Superior temporal gyrus (tissue), 1 donor: ENCODE measurements around the gene DNTTIP2.
"Not testable (repeated sequence)": the region's sequence is repeated elsewhere in the genome, so short reads cannot be mapped to it uniquely, and the experiment has no call there.

Experiments used
- DNase-seq: peaks from one replicate; pipeline ENCODE4 v3.0.0-alpha.2; 2016; ENCODE audit errors: extremely low spot score

The DNTTIP2 gene

DNA sequence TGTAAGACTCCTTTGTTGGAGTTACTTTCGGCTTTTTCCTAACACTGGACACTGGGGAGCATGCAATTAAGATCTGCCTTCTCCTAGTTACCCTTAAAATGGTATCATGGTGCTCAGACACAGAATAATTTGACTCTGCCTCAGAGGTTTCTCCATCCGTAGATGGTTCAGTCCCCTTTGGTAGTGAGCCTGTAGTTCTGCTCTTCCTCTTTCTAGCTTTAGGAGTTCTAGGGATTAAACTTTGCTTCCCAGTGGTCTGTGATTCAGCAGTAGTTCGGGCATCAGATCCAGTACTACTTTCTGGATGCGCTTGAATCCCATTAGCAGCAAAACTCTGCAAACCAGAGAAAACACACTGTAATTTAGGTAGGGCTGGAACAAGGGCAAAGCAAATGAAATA is 1.5 kb downstream of the DNTTIP2 start:
- no peak for DNase-seq

DNA sequence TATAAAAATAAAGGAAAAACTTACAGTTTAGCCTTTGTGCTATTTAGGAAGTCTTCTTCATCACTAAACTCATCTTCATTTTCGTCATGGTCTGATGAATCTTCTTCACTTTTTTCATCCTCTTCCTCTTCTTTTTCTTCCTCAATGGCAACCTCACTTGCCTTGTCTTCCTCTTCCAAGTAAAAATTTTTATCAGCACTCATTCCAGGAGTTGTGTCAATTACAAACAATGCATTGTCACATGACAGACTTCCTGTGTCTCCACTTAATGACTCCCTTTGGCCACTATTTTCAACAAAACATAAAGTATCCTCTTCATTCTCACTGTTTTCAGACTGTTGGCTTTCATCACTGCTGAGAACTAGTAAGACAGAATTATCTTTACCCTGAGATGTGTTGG is 2.8 kb downstream of the DNTTIP2 start:
- no peak for DNase-seq

DNA sequence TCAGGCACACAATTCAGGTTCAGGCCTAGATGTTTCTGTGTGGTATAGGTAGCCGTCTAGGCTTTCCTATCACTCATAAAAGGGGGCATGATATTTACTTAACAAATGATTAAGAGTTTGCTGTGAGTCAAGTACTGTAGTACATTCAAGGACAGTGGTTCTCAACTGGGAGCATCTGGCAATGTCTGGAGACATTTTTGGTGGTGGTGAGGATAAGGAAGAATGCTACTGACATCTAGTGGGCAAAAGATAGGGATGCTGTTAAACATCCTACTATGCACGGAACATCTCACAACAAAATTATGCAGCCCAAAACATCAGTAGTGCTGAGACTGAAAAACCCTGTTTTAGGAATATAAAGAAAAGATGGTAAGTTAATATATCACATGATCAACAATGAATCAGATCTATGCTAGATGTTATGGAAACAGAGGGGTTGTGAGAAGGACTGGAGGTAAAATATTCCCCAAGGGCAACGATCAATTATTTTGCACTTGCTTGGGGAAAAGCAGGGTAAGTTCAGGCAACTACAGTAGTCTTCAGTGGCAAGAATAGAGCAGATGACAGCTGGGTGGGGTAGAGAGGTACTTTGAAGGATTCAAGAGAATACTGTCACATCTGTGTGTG is 4.9 kb downstream of the DNTTIP2 start:
- peak; percentile 33 for DNase-seq

DNA sequence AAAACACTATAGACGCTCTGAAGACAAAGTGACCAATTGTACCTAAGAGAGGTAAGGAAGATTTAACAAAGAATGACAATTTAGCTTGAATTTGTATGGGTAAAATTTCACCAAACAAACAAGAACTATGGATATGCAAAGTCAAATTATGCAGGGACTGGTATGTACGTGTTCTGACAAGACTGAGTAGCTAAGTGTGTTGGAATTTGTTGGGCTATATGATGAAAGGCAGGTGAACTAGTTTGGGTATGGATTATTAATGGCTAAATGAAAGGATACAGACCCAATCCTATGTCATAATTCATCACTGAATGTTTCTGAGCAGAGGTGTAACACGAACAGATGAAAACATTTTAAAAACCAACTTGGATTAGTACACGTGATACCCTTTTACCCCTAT is 7.6 kb downstream of the DNTTIP2 start:
- DNase-seq: no peak

DNA sequence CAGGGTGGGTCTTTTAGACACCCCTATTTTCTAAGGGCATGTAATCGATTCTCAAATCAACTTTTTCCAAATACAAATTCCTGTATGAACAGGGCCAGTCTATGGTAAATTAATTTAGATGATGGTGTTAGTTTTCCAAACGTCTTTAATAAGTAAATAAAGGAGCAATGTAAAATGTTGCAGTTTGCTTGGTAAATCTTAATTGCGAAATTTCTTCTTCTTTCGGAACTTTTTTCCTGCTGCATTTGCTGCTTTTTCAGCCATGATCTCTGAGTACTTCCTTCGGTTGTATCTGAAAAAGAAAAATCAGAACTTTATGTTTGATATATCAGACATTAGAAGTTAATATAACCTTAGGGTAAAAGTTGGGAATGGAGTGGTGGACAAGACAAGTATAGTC is 9.4 kb downstream of the DNTTIP2 start:
- DNase-seq: no peak

DNA sequence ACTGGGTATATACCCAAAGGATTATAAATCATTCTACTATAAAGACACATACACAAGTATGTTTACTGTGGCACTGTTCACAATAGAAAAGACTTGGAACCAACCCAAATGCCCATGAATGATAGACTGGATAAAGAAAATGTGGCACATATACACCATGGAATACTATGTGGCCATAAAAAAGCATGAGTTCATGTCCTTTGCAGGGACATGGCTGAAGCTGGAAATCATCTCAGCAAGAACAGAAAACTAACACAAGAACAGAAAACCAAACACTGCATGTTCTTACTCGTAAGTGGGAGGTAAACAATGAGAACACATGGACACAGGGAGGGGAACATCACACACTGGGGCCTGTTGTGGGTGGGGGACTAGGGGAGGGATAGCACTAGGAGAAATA is 10.5 kb downstream of the DNTTIP2 start:
- not testable (repeated sequence) for DNase-seq

DNA sequence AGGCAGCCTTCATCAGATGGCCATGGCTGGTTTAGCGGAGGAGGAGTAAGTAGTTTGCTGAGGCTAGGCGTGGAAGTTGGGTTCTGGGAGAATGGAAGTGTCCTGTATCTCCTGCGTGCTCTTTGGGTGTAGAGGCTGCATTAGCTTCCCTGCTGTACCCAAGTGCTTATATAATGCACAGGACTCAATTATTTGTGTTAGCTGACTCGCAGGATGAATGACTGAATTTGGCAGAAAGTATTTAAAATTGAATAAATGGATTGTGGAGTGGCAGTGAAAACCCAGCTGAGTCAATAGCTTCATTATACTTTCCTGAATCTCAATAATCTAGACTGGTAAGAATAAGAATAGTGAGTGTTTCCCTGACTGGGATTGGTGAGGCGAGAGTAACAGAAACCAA is 13.8 kb downstream of the DNTTIP2 start:
- DNase-seq: no peak

DNA sequence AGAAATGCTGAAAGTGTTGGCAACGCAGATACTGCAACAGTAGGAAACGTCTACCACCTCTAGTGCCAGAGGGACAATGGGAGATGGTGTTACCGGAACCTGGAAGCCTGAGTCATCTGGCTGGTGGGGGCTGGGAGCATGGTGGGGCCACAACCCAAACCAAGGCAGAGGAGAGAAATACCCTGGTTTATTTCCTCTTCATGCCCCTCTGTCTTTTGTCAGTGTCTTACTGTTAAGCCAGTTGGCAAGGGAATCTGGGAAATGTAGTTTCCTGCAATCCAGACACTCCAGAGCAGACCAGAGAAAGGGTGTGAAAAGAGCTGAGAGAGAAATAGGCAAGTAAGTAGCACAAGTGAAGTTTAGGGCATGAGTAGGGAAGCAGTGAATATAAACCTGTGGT is 14.8 kb downstream of the DNTTIP2 start:
- no peak for DNase-seq

DNA sequence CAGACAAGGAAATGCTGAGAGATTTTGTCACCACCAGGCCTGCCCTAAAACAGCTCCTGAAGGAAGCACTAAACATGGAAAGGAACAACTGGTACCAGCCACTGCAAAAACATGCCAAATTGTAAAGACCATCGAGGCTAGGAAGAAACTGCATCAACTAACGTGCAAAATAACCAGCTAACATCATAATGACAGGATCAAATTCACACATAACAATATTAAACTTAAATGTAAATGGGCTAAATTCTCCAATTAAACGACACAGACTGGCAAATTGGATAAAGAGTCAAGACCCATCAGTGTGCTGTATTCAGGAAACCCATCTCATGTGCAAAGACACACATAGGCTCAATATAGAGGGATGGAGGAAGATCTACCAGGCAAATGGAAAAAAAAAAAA is 21.4 kb downstream of the DNTTIP2 start:
- DNase-seq: not testable (repeated sequence)

DNA sequence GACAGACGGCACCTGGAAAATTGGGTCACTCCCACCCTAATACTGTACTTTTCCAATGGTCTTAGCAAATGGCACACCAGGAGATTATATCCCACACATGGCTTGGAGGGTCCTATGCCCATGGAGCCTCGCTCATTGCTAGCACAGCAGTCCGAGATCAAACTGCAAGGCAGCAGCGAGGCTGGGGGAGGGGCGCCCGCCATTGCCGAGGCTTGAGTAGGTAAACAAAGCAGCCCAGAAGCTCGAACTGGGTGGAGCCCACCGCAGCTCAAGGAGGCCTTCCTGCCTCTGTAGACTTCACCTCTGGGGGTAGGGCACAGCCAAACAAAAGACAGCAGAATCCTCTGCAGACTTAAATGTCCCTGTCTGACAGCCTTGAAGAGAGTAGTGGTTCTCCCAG is 23.0 kb downstream of the DNTTIP2 start:
- not testable (repeated sequence) for DNase-seq

DNA sequence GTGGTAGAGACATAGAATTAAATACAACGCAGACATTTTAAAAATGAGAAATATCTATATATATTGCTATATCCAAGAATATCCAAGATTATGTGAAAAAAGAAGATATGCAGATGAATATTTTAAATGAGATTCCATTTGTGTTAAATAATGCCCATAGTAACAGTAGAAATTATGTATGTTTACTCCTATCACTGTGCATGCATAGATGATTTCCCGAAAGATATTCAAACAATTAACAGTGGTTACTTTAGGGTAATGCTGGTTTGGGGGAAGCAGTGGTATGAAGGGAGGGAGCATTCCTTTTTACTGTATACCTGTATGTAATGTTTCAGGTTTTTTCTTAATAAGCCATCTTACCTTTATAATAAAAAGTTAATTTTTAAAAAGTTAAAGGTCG is 25.1 kb downstream of the DNTTIP2 start:
- DNase-seq: no peak

DNA sequence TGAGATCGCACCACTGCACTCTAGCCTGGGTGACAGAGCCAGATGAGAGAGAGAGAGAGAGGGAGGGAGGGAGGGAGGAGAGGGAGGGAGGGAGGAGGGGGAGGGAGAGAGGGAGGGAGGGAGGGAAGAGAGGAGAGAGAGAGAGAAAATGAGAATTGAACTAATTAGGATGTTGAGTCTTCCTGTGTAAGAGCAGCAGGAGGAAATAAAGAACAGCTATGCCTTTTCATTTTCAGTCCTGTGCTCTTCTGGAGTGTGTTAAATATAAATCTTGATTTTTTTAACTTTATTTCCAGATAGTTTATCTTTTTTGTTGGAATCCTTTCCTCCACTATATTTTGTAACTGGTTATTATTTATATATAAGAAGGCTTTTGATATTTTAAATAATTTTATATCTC is 27.1 kb downstream of the DNTTIP2 start:
- DNase-seq: no peak

DNA sequence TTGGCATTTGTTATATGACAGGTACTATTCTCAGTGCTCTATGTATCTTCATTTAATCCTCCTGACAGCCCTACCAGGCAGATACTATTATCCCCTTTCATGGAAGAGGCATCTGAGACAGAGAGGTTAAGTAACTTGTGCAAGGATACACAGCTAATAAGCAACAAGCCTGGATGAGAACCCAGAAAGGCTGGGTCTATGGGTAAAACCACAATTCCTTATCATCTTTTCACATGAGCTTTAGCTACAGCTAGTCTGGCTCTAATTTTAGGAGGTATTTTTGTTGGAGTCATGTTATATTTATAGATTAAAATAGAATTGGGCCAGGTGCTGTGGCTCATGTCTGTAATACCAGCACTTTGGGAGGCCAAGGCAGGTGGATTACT is 27.7 kb downstream of the DNTTIP2 start:
- no peak for DNase-seq

DNA sequence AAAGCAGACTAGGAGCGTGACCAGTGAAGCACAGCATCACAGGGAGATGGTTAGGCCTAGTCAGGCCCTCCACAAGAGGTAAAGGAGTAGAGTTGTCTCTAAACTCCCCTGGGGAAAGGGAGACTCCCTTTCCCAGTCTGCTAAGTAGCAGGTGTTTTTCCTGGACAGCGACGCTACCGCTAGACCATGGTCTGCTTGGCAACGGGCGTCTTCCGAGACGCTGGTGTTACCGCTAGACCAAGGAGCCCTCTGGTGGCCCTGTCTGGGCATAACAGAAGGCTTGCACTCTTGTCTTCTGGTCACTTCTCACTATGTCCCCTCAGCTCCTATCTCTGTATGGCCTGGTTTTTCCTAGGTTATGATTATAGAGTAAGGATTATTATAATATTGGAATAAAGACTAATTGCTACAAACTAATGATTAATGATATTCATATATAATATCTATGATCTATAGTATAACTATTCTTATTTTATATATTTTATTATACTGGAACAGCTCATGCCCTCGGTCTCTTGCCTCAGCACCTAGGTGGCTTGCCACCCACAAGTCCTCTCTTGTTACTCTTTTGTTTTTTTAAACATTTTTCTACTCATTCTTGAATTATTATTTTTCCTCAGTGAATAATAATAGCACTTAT is 28.2 kb downstream of the DNTTIP2 start:
- DNase-seq: peak; percentile 68

DNA sequence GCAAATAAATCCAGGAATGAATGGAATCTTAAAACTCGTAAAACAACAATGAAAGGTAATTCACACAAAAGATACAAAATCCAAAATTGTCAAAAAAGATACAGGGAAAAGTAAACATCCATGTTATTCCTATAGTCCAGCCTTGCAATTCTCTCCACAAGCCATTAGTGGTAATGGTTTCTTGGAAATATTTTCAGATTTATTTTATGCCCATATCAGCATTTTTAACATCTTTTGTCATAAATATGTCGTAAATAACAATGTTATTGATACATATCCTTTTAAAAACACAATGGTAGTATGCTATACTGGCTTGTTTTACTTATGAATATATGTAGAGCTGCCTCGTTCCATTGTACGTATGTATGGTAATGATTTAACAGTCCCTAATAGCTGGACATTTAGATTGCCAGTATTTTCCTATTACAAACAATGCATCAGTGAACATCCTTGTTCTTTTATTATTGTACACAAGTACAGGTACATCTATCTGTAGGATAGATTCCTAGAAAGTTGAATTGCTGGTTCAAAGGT is 30.6 kb downstream of the DNTTIP2 start:
- peak; percentile 28 for DNase-seq

DNA sequence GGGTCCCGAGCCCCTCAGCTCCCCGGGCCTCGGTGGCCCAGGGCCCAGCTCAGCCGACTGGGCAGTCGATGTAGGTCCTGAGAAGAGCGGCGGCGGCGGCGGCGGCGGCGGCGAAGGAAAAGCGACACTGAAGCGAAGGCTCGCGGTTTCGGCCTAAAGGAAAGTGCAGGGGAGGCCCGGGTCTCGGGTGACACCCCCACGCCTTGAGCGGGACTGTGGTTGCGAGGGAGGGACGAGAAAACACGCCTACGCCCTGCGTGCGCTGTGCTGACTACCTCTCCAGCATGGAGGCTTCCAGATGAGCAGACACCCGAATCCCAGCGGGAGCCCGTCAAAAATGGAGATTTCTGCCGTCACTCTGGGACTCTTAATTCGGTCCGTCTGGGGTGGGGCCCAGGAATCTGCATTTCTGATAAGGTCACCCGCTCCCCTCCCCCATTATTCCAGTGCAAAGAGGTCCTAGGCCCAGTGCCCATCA is 31.2 kb downstream of the DNTTIP2 start:
- DNase-seq: peak; percentile 64

DNA sequence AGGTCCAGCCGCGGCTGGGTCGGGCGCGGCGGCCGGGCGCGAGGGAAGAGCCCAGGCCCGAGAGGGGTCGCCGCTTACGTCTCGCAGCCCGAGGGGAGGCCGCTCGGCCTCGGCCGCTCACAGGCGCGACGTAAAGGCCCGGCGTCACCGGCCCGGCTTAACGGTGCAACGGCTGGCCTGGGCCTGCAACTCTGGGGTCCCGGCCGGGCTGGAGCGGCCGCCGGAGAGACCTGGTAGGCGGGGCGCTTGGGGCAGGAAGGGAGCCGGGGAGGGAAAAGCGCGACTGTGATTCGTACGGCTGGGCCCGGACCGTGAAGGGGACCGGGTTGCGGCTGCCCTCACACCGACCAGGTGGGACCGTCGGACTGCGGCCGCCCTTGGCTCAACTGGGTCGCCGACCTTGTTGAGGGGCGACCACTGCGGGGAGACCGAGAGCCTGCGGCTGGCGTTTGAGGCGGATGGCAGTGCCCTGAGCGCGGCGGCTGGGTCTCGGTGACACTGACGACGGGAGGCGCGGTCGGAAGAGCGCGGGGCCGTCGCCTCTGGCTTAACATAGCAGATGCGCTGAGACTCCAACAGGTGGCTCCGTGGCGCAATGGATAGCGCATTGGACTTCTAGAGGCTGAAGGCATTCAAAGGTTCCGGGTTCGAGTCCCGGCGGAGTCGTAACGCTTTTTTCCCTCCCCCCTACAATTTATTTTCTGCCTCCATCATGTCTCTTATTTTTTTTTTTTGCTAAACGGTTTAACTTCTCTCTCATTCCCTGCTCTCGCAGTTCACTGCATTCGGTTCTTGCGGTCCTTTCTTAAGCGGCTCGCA is 31.8 kb downstream of the DNTTIP2 start:
- DNase-seq: peak; percentile 93

DNA sequence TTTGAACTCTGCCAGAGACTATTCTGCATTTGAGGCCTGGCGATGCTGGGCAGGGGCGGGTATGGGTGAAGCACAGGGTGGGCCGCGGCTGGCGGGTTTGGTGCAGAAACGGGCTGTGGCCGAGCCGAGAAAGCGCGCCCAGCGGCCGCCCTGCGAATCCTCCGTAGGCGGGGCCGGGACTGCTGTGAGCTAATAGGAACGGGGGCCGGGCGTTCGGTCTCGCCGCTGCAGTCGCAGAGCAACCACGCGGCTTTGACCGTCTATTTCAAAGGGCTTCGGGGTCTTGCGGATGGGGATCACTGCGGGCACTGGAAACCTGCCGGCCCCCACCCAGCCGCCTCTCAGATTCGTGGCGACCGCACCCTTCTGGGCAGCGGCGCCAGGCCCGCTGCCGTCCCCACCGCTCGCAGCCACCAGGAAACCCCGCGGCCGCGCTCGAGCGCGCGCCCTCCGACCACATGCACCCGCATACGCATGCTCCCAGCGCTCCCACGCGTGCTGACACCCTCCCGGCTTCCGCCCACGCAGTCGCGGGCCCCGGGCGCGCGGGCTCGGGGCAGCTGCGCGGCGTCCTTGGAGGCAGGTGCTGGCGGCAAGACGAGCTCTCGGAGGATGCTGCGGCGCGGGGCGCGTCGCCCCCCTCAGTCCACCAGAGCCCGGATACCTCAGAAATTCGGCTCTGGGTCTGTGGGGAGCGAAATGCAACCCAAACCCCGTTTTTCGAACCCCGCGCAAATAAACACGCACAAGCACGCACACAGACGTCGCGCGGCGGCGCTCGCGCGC is 32.6 kb downstream of the DNTTIP2 start:
- peak; percentile 84 for DNase-seq

DNA sequence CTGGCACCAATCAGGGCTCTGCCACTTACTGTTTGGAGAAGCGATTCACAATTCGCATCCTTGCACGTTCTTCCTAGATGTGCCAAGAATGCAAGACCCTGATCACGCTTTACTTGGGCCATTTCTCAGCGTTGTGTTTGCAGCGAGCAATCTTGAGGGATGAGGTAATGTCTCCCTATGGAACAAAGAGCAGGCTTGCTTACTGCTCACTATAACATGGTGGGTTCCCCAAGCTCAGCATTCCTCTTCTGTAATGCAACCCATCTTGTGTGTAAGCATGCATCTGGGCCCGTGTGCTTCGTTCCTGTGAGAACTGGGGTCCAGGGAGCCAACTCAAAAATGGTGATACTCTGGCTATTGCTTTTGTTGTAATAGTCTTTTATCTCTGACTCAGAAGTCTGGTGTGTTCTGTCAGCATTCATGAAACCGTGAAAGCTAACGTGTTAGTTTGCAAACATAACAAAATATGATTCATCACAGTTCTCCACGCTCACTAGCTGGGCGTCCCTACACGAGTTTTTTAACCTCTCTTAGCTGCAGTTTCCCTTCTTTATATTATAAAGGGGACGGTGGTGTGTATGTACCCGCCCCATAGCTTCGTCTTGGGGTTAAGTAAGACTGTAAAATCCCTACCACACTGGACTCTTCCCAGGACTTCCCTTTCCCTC is 33.3 kb downstream of the DNTTIP2 start:
- DNase-seq: peak; percentile 77

DNA sequence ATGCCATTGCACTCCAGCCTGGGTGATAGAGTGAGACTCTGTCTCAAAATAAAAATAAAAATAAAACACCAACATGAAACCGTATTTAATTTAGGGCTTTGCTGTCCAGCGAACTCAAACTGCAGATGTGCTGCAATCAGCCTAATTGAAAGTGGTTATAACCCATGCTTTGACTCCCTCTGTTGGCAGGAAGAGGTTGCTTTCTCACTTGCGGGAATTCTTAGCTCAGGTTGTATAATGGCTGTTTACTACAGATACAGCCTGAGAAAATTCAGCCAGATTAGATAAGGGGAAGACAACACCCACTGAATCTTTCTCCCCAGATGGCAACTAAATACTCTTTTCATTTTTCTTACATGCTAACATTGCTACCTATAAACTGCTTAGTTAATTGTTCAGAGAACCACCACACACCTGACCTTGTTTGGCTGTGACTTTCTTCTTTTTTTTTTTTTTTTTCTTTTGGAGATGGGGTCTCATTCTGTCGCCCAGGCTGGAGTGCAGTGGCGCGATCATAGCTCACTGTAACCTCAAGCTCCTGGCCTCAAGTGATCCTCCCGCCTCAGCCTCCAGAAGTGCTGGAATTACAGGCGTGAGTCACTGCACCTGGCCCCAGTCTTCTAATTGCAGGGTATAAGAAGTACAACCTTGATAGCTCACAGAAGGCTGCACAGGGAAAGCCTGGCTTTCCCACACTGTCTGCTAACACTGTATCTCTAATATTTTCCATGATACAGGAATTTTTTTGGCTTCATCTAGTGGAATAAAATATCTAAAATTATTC is 34.6 kb downstream of the DNTTIP2 start:
- peak; percentile 88 for DNase-seq
